ENCODE data around the gene EMID1. TPM values are rescaled to one million over a fixed set of nuclear protein-coding genes. Genes with fewer than 3 reads are reported as not detected.

EMID1 gene
- total and polyA plus RNA-seq, 4 donors: 4.9 to 30.2 (median 8.4) TPM

GRCh38 chr22:29301716-29302401, 96.2 kb downstream of the EMID1 start:
- DNase-seq: no peak
- Histone ChIP-seq H3K9me3 (ENCODE audit: control insufficient read depth in 4 of 4, insufficient read depth in 3 of 4, low read length in 3 of 4) (no peaks in the 10 kb centered on the region), H3K4me3 (no peak overlapping the region), H3K27me3 (ENCODE audit: control insufficient read depth in 3 of 3, insufficient read depth in 3 of 3, low read length in 2 of 3) (no peaks in the 10 kb centered on the region), H3K27ac (ENCODE audit: low read depth in 1 of 2, low read length in 1 of 2) (no peak overlapping the region), H3K4me1 (ENCODE audit: control insufficient read depth in 5 of 5, insufficient read depth in 5 of 5, low read length in 5 of 5) (peaks cover 0 to 7% (median 0%) of the 10 kb centered on the region in 5 donors), H3K36me3 (ENCODE audit: control insufficient read depth in 4 of 4, insufficient read depth in 4 of 4, low read length in 4 of 4) (peaks cover 27 to 32% (median 31%) of the 10 kb centered on the region in 4 donors), H3K9ac (ENCODE audit: insufficient read depth in 1 of 2, low read length in 2 of 2) (no peak overlapping the region)
- no peak for ATAC-seq (ENCODE audit: insufficient read depth, low FRiP score)
- 91 to 92% methylated on average over 17 of the region's 17 CpGs for WGBS, 2 donors
- TF ChIP-seq CTCF (IDR thresholded peaks at IDR 0.05; ENCODE audit: control extremely low read depth, extremely low read depth): no peak

GRCh38 chr22:29302402-29302680, 96.6 kb downstream of the EMID1 start:
- WGBS, 2 donors: 77 to 82% methylated on average over 2 of the region's 2 CpGs
- Histone ChIP-seq H3K9ac (ENCODE audit: insufficient read depth in 1 of 2, low read length in 2 of 2) (no peak overlapping the region), H3K4me1 (ENCODE audit: control insufficient read depth in 5 of 5, insufficient read depth in 5 of 5, low read length in 5 of 5) (peaks cover 0 to 7% (median 0%) of the 10 kb centered on the region in 5 donors), H3K27ac (ENCODE audit: low read depth in 1 of 2, low read length in 1 of 2) (no peak overlapping the region), H3K36me3 (ENCODE audit: control insufficient read depth in 4 of 4, insufficient read depth in 4 of 4, low read length in 4 of 4) (peaks cover 22 to 27% (median 26%) of the 10 kb centered on the region in 4 donors), H3K9me3 (ENCODE audit: control insufficient read depth in 4 of 4, insufficient read depth in 3 of 4, low read length in 3 of 4) (no peaks in the 10 kb centered on the region), H3K27me3 (ENCODE audit: control insufficient read depth in 3 of 3, insufficient read depth in 3 of 3, low read length in 2 of 3) (no peaks in the 10 kb centered on the region), H3K4me3 (no peak overlapping the region)
- TF ChIP-seq CTCF (IDR thresholded peaks at IDR 0.05; ENCODE audit: control extremely low read depth, extremely low read depth): no peak
- ATAC-seq (ENCODE audit: insufficient read depth, low FRiP score) (no peak), DNase-seq (no peak)

- H3K27ac ChIP-seq (ENCODE audit: low read depth in 1 of 2, low read length in 1 of 2): peak overlapping the region in 1 of 2 donors; percentile 5
- 53 to 64% methylated on average over 13 of the region's 13 CpGs for WGBS, 2 donors
Observed at GRCh38 chr22:29302681-29303465, 97.2 kb downstream of the EMID1 start.

More at GRCh38 chr22:29302681-29303465, 97.2 kb downstream of the EMID1 start:
- no peak overlapping the region for H3K9ac ChIP-seq (ENCODE audit: insufficient read depth in 1 of 2, low read length in 2 of 2)
- DNase-seq (no peak), ATAC-seq (ENCODE audit: insufficient read depth, low FRiP score) (no peak)
- no peaks in the 10 kb centered on the region for H3K9me3 ChIP-seq (ENCODE audit: control insufficient read depth in 4 of 4, insufficient read depth in 3 of 4, low read length in 3 of 4)
- H3K36me3 ChIP-seq (ENCODE audit: control insufficient read depth in 4 of 4, insufficient read depth in 4 of 4, low read length in 4 of 4): peaks cover 16 to 23% (median 21%) of the 10 kb centered on the region in 4 donors
- no peak for TF ChIP-seq CTCF (IDR thresholded peaks at IDR 0.05; ENCODE audit: control extremely low read depth, extremely low read depth)
- H3K4me1 ChIP-seq (ENCODE audit: control insufficient read depth in 5 of 5, insufficient read depth in 5 of 5, low read length in 5 of 5): peaks cover 0 to 12% (median 0%) of the 10 kb centered on the region in 5 donors
- H3K27me3 ChIP-seq (ENCODE audit: control insufficient read depth in 3 of 3, insufficient read depth in 3 of 3, low read length in 2 of 3): no peaks in the 10 kb centered on the region
- no peak overlapping the region for H3K4me3 ChIP-seq
